Pancreas (tissue), 10 donors: ENCODE results near the gene USP53. TPM values are rescaled to one million over a fixed set of nuclear protein-coding genes. Genes with fewer than 3 reads are reported as not detected.
A peak's percentile ranks its signal among the peaks of the same experiment; 100 is the strongest.

Experiments used
- ATAC-seq, 4 donors: fragments of 200-7000 bp; cut with Tn5 transposase; one replicate each; pipeline versions ENCODE4 v1.8.0 to v1.9.1; 2020; ENCODE audit warnings: mild to moderate bottlenecking in 4 of 4, moderate library complexity in 4 of 4
- DNase-seq, 6 donors: peaks; one replicate each; pipeline ENCODE4 v3.0.0-alpha.2; 2020
- FAIRE-seq: peaks from 2 replicates; lab custom pipeline; 2012; peaks lifted over from hg19 to GRCh38; lab: Jason Lieb, UNC
- H3K27ac ChIP-seq, 4 donors: fragments of 200-600 bp; sonication (generic); 1 replicate in 3 of 4; 2 replicates in 1 of 4; pipeline versions ENCODE4 v1.5.0 to v1.8.0; 2020
- H3K27me3 ChIP-seq, 4 donors: fragments of 200-600 bp; one replicate each; pipeline ENCODE4 v1.8.0; 2021
- H3K36me3 ChIP-seq, 3 donors: fragments of 200-600 bp; sonication (generic) in 1 of 3; one replicate each; pipeline versions ENCODE4 v1.5.0 to v1.8.0; 2020 to 2021
- H3K4me1 ChIP-seq, 3 donors: fragments of 200-600 bp; one replicate each; pipeline ENCODE4 v1.8.0; 2021
- H3K4me3 ChIP-seq, 4 donors: fragments of 200-600 bp; sonication (generic) in 2 of 4; one replicate each; pipeline versions ENCODE4 v1.5.0 to v1.8.0; 2020 to 2021
- H3K9me3 ChIP-seq, 4 donors: fragments of 200-600 bp; one replicate each; pipeline ENCODE4 v1.8.0; 2021
- CTCF ChIP-seq, 4 donors: fragments of 200-600 bp; sonication (generic) in 3 of 4; IDR thresholded peaks; one replicate each; pipeline versions ENCODE4 v1.5.0 to v1.8.0; 2021; ENCODE audit warnings: antibody characterized with exemption in 4 of 4
- WGBS, 2 donors: extraction: QIAGEN DNeasy Blood & Tissue Kit; methylation state at CpG; one replicate each; pipeline ENCODE4 v1.1.7; 2013; 5-methylcytosine and 5-hydroxymethylcytosine counted together
- intact Hi-C, 3 donors: fragments of 100-400 bp; cut with DNase I; formaldehyde crosslinking; loops; one replicate each; pipeline versions ENCODE4 v1.11.1 to v1.14.2; 2022
- polyA plus RNA-seq, 2 donors: library from polyadenylated mRNA; stranded (reverse); fragments of 200-250 nt; gene quantifications; one replicate each; pipeline ENCODE4 v1.2.3, GENCODE V29; 2013
- total RNA-seq, 6 donors: library from RNA; stranded (reverse); fragmentation: NEBNext Ultra II Directional in 4 of 6; extraction: Animal tissue kit (Norgen Biotek cat#: 25700) in 4 of 6; gene quantifications; one replicate each; pipeline versions ENCODE4 v1.2.1 to v1.2.4, GENCODE V29; 2021 to 2023
- donor health status: healthy with polysubstance abuse.
- donor health status: DM: no; HTN: no; CAD: no; lungs with moderate emphysema.
- donor health status: DM: no; HTN: no; CAD: no.
- donor health status: control.
- donor health status: control.
- donor health status: Bipolar disorder and iron deficiency.
- donor health status: DM: yes; HTN: yes; CAD: no.
- donor health status: DM: no; HTN: no; CAD: no.
- donor health status: DM: no; HTN: no; CAD: no.
- donor health status: DM: yes; HTN: yes; CAD: no.

USP53 gene
- total and polyA plus RNA-seq, 8 donors = 11.2 to 21.2 (median 15.4) TPM

GRCh38 chr4:119299260-119299671, 86.8 kb downstream of the USP53 start:
- Histone ChIP-seq H3K27ac (peak overlapping the region in 2 of 4 donors; percentile 96 to 97), H3K9me3 (no peaks in the 10 kb centered on the region), H3K27me3 (no peaks in the 10 kb centered on the region), H3K4me1 (peaks cover 0 to 14% (median 12%) of the 10 kb centered on the region in 3 donors), H3K4me3 (peak overlapping the region; percentile 38 to 76 (median 74)), H3K36me3 (no peaks in the 10 kb centered on the region)
- WGBS, 2 donors = 1 to 2% methylated on average over 2 of the region's 2 CpGs
- intact Hi-C loops = loop anchor here in 1 of 3 donors (10.0 kb wide), 1 partner anchor 254 kb away; no protein-coding TSS in a partner anchor
- TF ChIP-seq CTCF (IDR thresholded peaks at IDR 0.05) = no peak
- DNase-seq (no peak), ATAC-seq (peak in 2 of 4 donors; percentile 5 to 21), FAIRE-seq (no peak)

- FAIRE-seq (no peak), DNase-seq (no peak), ATAC-seq (peak; percentile 3 to 20 (median 15))
- TF ChIP-seq CTCF (IDR thresholded peaks at IDR 0.05) = no peak
- no peaks in the 10 kb centered on the region for H3K36me3 ChIP-seq
- intact Hi-C loops = loop anchor here in 1 of 3 donors (10.0 kb wide), 1 partner anchor 255 kb away; no protein-coding TSS in a partner anchor
- 0 to 1% methylated on average over 9 of the region's 9 CpGs for WGBS, 2 donors
- peak overlapping the region; percentile 81 to 97 (median 90) for H3K27ac ChIP-seq
- H3K4me3 ChIP-seq = peak overlapping the region; percentile 38 to 76 (median 74)
- H3K4me1 ChIP-seq = peaks cover 0 to 14% (median 12%) of the 10 kb centered on the region in 3 donors
- no peaks in the 10 kb centered on the region for H3K9me3 ChIP-seq
- H3K27me3 ChIP-seq = no peaks in the 10 kb centered on the region
These were observed 87.2 kb downstream of the USP53 start for GRCh38 chr4:119299741-119300100.

- intact Hi-C loops = no loop called here
- peak; percentile 9 for FAIRE-seq
- no peaks in the 10 kb centered on the region for H3K9me3 ChIP-seq
- ATAC-seq = peak; percentile 96 to 99 (median 98)
- WGBS, 2 donors = 0 to 1% methylated on average over 54 of the region's 54 CpGs
- TF ChIP-seq CTCF (IDR thresholded peaks at IDR 0.05) = no peak
- H3K4me1 ChIP-seq = peaks cover 0 to 14% (median 12%) of the 10 kb centered on the region in 3 donors
- no peaks in the 10 kb centered on the region for H3K36me3 ChIP-seq
- H3K4me3 ChIP-seq = peak overlapping the region; percentile 38 to 76 (median 74)
- DNase-seq = peak; percentile 95 to 98 (median 96)
- peak overlapping the region; percentile 81 to 97 (median 90) for H3K27ac ChIP-seq
- no peaks in the 10 kb centered on the region for H3K27me3 ChIP-seq
These were observed 87.8 kb downstream of the USP53 start for GRCh38 chr4:119300101-119300978.

GRCh38 chr4:119302073-119302832, 89.7 kb downstream of the USP53 start:
- H3K27ac ChIP-seq = no peak overlapping the region
- intact Hi-C loops = no loop called here
- no peaks in the 10 kb centered on the region for H3K9me3 ChIP-seq
- no peaks in the 10 kb centered on the region for H3K36me3 ChIP-seq
- no peak for DNase-seq
- no peak for TF ChIP-seq CTCF (IDR thresholded peaks at IDR 0.05)
- no peaks in the 10 kb centered on the region for H3K27me3 ChIP-seq
- WGBS, 2 donors = 57 to 65% methylated on average over 5 of the region's 5 CpGs
- FAIRE-seq = no peak
- no peak for ATAC-seq
- H3K4me3 ChIP-seq = no peak overlapping the region
- H3K4me1 ChIP-seq = peaks cover 0 to 14% (median 12%) of the 10 kb centered on the region in 3 donors
